ENCODE data around the gene EIF4G3.
"Not testable (repeated sequence)": the region's sequence is repeated elsewhere in the genome, so short reads cannot be mapped to it uniquely, and the experiment has no call there.

Gene EIF4G3

GRCh38 chr1:21143752-21144151 lies 32.9 kb downstream of the EIF4G3 start:
- no peak overlapping the region for H3K27ac ChIP-seq
- ChIA-PET POLR2A (ENCODE audit: low non-redundant PET) (no interaction called here), CTCF (interaction anchor here (0.6 kb wide), 1 partner anchor 94 kb away, joined by 3 read pairs; no protein-coding TSS in a partner anchor)
- no peak for DNase-seq (ENCODE audit: low spot score)
- no peak for TF ChIP-seq CTCF (conservative IDR thresholded peaks at IDR 0.05; ENCODE audit: low read depth)

GRCh38 chr1:21143138-21143537 lies 33.6 kb downstream of the EIF4G3 start:
- no peak for TF ChIP-seq CTCF (conservative IDR thresholded peaks at IDR 0.05; ENCODE audit: low read depth)
- CTCF ChIA-PET, result no interaction called here
- POLR2A ChIA-PET (ENCODE audit: low non-redundant PET), result no interaction called here
- no peak for DNase-seq (ENCODE audit: low spot score)
- H3K27ac ChIP-seq, result no peak overlapping the region

- POLR2A ChIA-PET (ENCODE audit: low non-redundant PET), result no interaction called here
- DNase-seq (ENCODE audit: low spot score), result no peak
- H3K27ac ChIP-seq, result no peak overlapping the region
- no peak for TF ChIP-seq CTCF (conservative IDR thresholded peaks at IDR 0.05; ENCODE audit: low read depth)
- CTCF ChIA-PET, result no interaction called here
Observed at GRCh38 chr1:21141030-21141429, 35.7 kb downstream of the EIF4G3 start.

GRCh38 chr1:21139601-21140000 lies 37.1 kb downstream of the EIF4G3 start:
- TF ChIP-seq CTCF (conservative IDR thresholded peaks at IDR 0.05; ENCODE audit: low read depth), result no peak
- DNase-seq (ENCODE audit: low spot score), result no peak
- CTCF ChIA-PET, result no interaction called here
- POLR2A ChIA-PET (ENCODE audit: low non-redundant PET), result no interaction called here
- H3K27ac ChIP-seq, result no peak overlapping the region

- H3K27ac ChIP-seq; POLR2A ChIA-PET (ENCODE audit: low non-redundant PET); CTCF ChIA-PET; DNase-seq (ENCODE audit: low spot score): not testable (repeated sequence)
Observed at GRCh38 chr1:21136344-21136743, 40.4 kb downstream of the EIF4G3 start.

- ChIA-PET POLR2A (ENCODE audit: low non-redundant PET) (no interaction called here), CTCF (no interaction called here)
- DNase-seq (ENCODE audit: low spot score), result no peak
- H3K27ac ChIP-seq, result no peak overlapping the region
- TF ChIP-seq CTCF (conservative IDR thresholded peaks at IDR 0.05; ENCODE audit: low read depth), result no peak
Observed at GRCh38 chr1:21131200-21131599, 45.5 kb downstream of the EIF4G3 start.

GRCh38 chr1:21129407-21129806 lies 47.3 kb downstream of the EIF4G3 start:
- DNase-seq (ENCODE audit: low spot score), result no peak
- no peak for TF ChIP-seq CTCF (conservative IDR thresholded peaks at IDR 0.05; ENCODE audit: low read depth)
- H3K27ac ChIP-seq, result no peak overlapping the region
- ChIA-PET CTCF (no interaction called here), POLR2A (ENCODE audit: low non-redundant PET) (no interaction called here)
